Measurements from ENCODE around the gene ADAMTSL1.

The ADAMTSL1 gene

GRCh38 chr9:18785604-18786003 lies 311.7 kb downstream of the ADAMTSL1 start:
- no peak for DNase-seq

GRCh38 chr9:18786196-18786595 lies 312.2 kb downstream of the ADAMTSL1 start:
- no peak for DNase-seq

- DNase-seq: no peak
Observed at GRCh38 chr9:18786911-18787650, 313.1 kb downstream of the ADAMTSL1 start.

- no peak for DNase-seq
Observed at GRCh38 chr9:18788256-18788655, 314.3 kb downstream of the ADAMTSL1 start.

- DNase-seq: no peak
Observed at GRCh38 chr9:18791074-18791473, 317.1 kb downstream of the ADAMTSL1 start.

- no peak for DNase-seq
Observed at GRCh38 chr9:18793122-18793521, 319.2 kb downstream of the ADAMTSL1 start.

GRCh38 chr9:18795947-18796671 lies 322.2 kb downstream of the ADAMTSL1 start:
- no peak for DNase-seq

GRCh38 chr9:18796696-18797270 lies 322.8 kb downstream of the ADAMTSL1 start:
- DNase-seq: no peak

- DNase-seq: no peak
Observed at GRCh38 chr9:18798106-18798505, 324.2 kb downstream of the ADAMTSL1 start.

- DNase-seq: no peak
Observed at GRCh38 chr9:18798508-18799290, 324.7 kb downstream of the ADAMTSL1 start.

- no peak for DNase-seq
Observed at GRCh38 chr9:18799428-18799827, 325.5 kb downstream of the ADAMTSL1 start.

- no peak for DNase-seq
Observed at GRCh38 chr9:18800579-18800978, 326.6 kb downstream of the ADAMTSL1 start.

GRCh38 chr9:18805386-18805785 lies 331.4 kb downstream of the ADAMTSL1 start:
- no peak for DNase-seq

- DNase-seq: no peak
Observed at GRCh38 chr9:18806232-18807080, 332.5 kb downstream of the ADAMTSL1 start.

GRCh38 chr9:18810581-18810980 lies 336.6 kb downstream of the ADAMTSL1 start:
- DNase-seq: no peak

- no peak for DNase-seq
Observed at GRCh38 chr9:18811171-18811570, 337.2 kb downstream of the ADAMTSL1 start.

GRCh38 chr9:18819418-18819817 lies 345.5 kb downstream of the ADAMTSL1 start:
- no peak for DNase-seq

- DNase-seq: no peak
Observed at GRCh38 chr9:18820566-18821095, 346.7 kb downstream of the ADAMTSL1 start.

GRCh38 chr9:18821788-18822187 lies 347.8 kb downstream of the ADAMTSL1 start:
- DNase-seq: no peak

- DNase-seq: no peak
Observed at GRCh38 chr9:18822850-18823249, 348.9 kb downstream of the ADAMTSL1 start.

- no peak for DNase-seq
Observed at GRCh38 chr9:18824095-18824666, 350.2 kb downstream of the ADAMTSL1 start.
